ENCODE results near the gene UGGT1.

Gene UGGT1

GRCh38 chr2:128073278-128073677, 17.7 kb upstream of the UGGT1 start:
- Histone ChIP-seq H3K27me3 (ENCODE audit: control insufficient read depth, low read length) (no peaks in the 10 kb centered on the region), H3K4me1 (ENCODE audit: control insufficient read depth, low read length) (peaks cover 14% of the 10 kb centered on the region), H4K20me1 (ENCODE audit: control insufficient read depth, insufficient read depth, low read depth, low read length) (no peaks in the 10 kb centered on the region), H3K4me3 (ENCODE audit: low read length) (no peak overlapping the region), H3K9me2 (replicated peaks; ENCODE audit: control insufficient read depth, low read length) (no peaks in the 10 kb centered on the region), H3K9me3 (ENCODE audit: control insufficient read depth, insufficient read depth, low read length) (no peaks in the 10 kb centered on the region), H3K79me2 (ENCODE audit: control insufficient read depth, low read length) (no peaks in the 10 kb centered on the region), H3K4me2 (ENCODE audit: low read length) (no peak overlapping the region), H3F3A (ENCODE audit: control insufficient read depth, insufficient read depth) (no peaks in the 10 kb centered on the region), H3K36me3 (ENCODE audit: control insufficient read depth, low read length) (no peaks in the 10 kb centered on the region), H3K27ac (ENCODE audit: low read depth, low read length) (no peak overlapping the region)
- TF ChIP-seq, protein P1, sequence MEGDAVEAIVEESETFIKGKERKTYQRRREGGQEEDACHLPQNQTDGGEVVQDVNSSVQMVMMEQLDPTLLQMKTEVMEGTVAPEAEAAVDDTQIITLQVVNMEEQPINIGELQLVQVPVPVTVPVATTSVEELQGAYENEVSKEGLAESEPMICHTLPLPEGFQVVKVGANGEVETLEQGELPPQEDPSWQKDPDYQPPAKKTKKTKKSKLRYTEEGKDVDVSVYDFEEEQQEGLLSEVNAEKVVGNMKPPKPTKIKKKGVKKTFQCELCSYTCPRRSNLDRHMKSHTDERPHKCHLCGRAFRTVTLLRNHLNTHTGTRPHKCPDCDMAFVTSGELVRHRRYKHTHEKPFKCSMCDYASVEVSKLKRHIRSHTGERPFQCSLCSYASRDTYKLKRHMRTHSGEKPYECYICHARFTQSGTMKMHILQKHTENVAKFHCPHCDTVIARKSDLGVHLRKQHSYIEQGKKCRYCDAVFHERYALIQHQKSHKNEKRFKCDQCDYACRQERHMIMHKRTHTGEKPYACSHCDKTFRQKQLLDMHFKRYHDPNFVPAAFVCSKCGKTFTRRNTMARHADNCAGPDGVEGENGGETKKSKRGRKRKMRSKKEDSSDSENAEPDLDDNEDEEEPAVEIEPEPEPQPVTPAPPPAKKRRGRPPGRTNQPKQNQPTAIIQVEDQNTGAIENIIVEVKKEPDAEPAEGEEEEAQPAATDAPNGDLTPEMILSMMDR (IDR thresholded peaks at IDR 0.05; ENCODE audit: low read depth, low read length, poor library complexity, severe bottlenecking) = no peak
- no peak for TF ChIP-seq EZH2phosphoT487 (IDR thresholded peaks at IDR 0.05; ENCODE audit: borderline replicate concordance, low read length)

- no peak overlapping the region for H3K27ac ChIP-seq (ENCODE audit: low read depth, low read length)
- TF ChIP-seq, protein P1 (IDR thresholded peaks at IDR 0.05; ENCODE audit: low read depth, low read length, poor library complexity, severe bottlenecking) = no peak
- TF ChIP-seq EZH2phosphoT487 (IDR thresholded peaks at IDR 0.05; ENCODE audit: borderline replicate concordance, low read length) = no peak
- H4K20me1 ChIP-seq (ENCODE audit: control insufficient read depth, insufficient read depth, low read depth, low read length) = no peaks in the 10 kb centered on the region
- H3K36me3 ChIP-seq (ENCODE audit: control insufficient read depth, low read length) = no peaks in the 10 kb centered on the region
- H3K4me3 ChIP-seq (ENCODE audit: low read length) = no peak overlapping the region
- H3K79me2 ChIP-seq (ENCODE audit: control insufficient read depth, low read length) = no peaks in the 10 kb centered on the region
- no peaks in the 10 kb centered on the region for H3K9me3 ChIP-seq (ENCODE audit: control insufficient read depth, insufficient read depth, low read length)
- H3F3A ChIP-seq (ENCODE audit: control insufficient read depth, insufficient read depth) = no peaks in the 10 kb centered on the region
- peak overlapping the region; percentile 19 for H3K4me2 ChIP-seq (ENCODE audit: low read length)
- no peaks in the 10 kb centered on the region for H3K27me3 ChIP-seq (ENCODE audit: control insufficient read depth, low read length)
- H3K9me2 ChIP-seq (replicated peaks; ENCODE audit: control insufficient read depth, low read length) = no peaks in the 10 kb centered on the region
- peaks cover 14% of the 10 kb centered on the region for H3K4me1 ChIP-seq (ENCODE audit: control insufficient read depth, low read length)
These were observed 14.4 kb upstream of the UGGT1 start for GRCh38 chr2:128076461-128077106.

GRCh38 chr2:128084757-128085156, 6.2 kb upstream of the UGGT1 start:
- Histone ChIP-seq H3K9me3 (ENCODE audit: control insufficient read depth, insufficient read depth, low read length) (peaks cover 10% of the 10 kb centered on the region), H3K79me2 (ENCODE audit: control insufficient read depth, low read length) (no peaks in the 10 kb centered on the region), H3K4me1 (ENCODE audit: control insufficient read depth, low read length) (peaks cover 8% of the 10 kb centered on the region), H3K36me3 (ENCODE audit: control insufficient read depth, low read length) (no peaks in the 10 kb centered on the region), H4K20me1 (ENCODE audit: control insufficient read depth, insufficient read depth, low read depth, low read length) (no peaks in the 10 kb centered on the region), H3K27ac (ENCODE audit: low read depth, low read length) (no peak overlapping the region), H3K4me3 (ENCODE audit: low read length) (no peak overlapping the region), H3F3A (ENCODE audit: control insufficient read depth, insufficient read depth) (peaks cover 14% of the 10 kb centered on the region), H3K9me2 (replicated peaks; ENCODE audit: control insufficient read depth, low read length) (no peaks in the 10 kb centered on the region), H3K27me3 (ENCODE audit: control insufficient read depth, low read length) (no peaks in the 10 kb centered on the region), H3K4me2 (ENCODE audit: low read length) (no peak overlapping the region)
- TF ChIP-seq, protein P1 (IDR thresholded peaks at IDR 0.05; ENCODE audit: low read depth, low read length, poor library complexity, severe bottlenecking) = no peak
- TF ChIP-seq EZH2phosphoT487 (IDR thresholded peaks at IDR 0.05; ENCODE audit: borderline replicate concordance, low read length) = no peak

Data from DOHH2 (cell line).